ENCODE measurements around the gene SMIM24. TPM values are rescaled to one million over a fixed set of nuclear protein-coding genes. Genes with fewer than 3 reads are reported as not detected.

SMIM24 gene
- total RNA-seq, 2 experiments from 2014 or later = not detected

- Histone ChIP-seq H3K9me3 (ENCODE audit: control insufficient read depth in 1 of 2, insufficient read depth in 1 of 2, low read length in 2 of 2) (no peaks in the 10 kb centered on the region), H3K27ac (ENCODE audit: low read depth in 1 of 2, low read length in 2 of 2) (no peak overlapping the region), H3K4me1 (ENCODE audit: insufficient read depth, low read length) (peaks cover 15% of the 10 kb centered on the region), H3K4me3 (ENCODE audit: low read length) (no peak overlapping the region), H3K36me3 (ENCODE audit: insufficient read depth, low read length) (peaks cover 38% of the 10 kb centered on the region), H3K27me3 (ENCODE audit: control insufficient read depth in 1 of 2, insufficient read depth in 2 of 2, low read length in 2 of 2) (no peaks in the 10 kb centered on the region)
- no peak overlapping the region for H3K27ac Mint-ChIP-seq
- H3K4me3 Mint-ChIP-seq = no peak overlapping the region
- ChIA-PET POLR2A (no interaction called here), CTCF (no interaction called here)
- H3K27me3 Mint-ChIP-seq = no peaks in the 10 kb centered on the region
- H3K9me3 Mint-ChIP-seq = no peaks in the 10 kb centered on the region
- intact Hi-C loops (cut with DNase I, micrococcal nuclease) = no loop called here
- peaks cover 12% of the 10 kb centered on the region for H3K4me1 Mint-ChIP-seq (ENCODE audit: low read depth)
- ATAC-seq (ENCODE audit: poor library complexity) = no peak
- peaks cover 47% of the 10 kb centered on the region for H3K36me3 Mint-ChIP-seq (ENCODE audit: low read depth)
- TF ChIP-seq CTCF (IDR thresholded peaks at IDR 0.05) = no peak
- DNase-seq = no peak
These were observed 12.6 kb upstream of the SMIM24 start for GRCh38 chr19:3492919-3493318.

GRCh38 chr19:3492131-3492839, 12.0 kb upstream of the SMIM24 start:
- H3K4me1 Mint-ChIP-seq (ENCODE audit: low read depth) = peaks cover 9% of the 10 kb centered on the region
- no peaks in the 10 kb centered on the region for H3K9me3 Mint-ChIP-seq
- H3K4me1 ChIP-seq (ENCODE audit: insufficient read depth, low read length) = peaks cover 12% of the 10 kb centered on the region
- no peak overlapping the region for H3K4me3 ChIP-seq (ENCODE audit: low read length)
- H3K27me3 ChIP-seq (ENCODE audit: control insufficient read depth in 1 of 2, insufficient read depth in 2 of 2, low read length in 2 of 2) = no peaks in the 10 kb centered on the region
- H3K27me3 Mint-ChIP-seq = no peaks in the 10 kb centered on the region
- ChIA-PET CTCF (no interaction called here), POLR2A (no interaction called here)
- no peak for TF ChIP-seq CTCF (IDR thresholded peaks at IDR 0.05)
- H3K4me3 Mint-ChIP-seq = no peak overlapping the region
- H3K9me3 ChIP-seq (ENCODE audit: control insufficient read depth in 1 of 2, insufficient read depth in 1 of 2, low read length in 2 of 2) = no peaks in the 10 kb centered on the region
- no peak overlapping the region for H3K27ac Mint-ChIP-seq
- intact Hi-C loops (cut with DNase I, micrococcal nuclease) = no loop called here
- ATAC-seq (ENCODE audit: poor library complexity) (no peak), DNase-seq (no peak)
- H3K36me3 Mint-ChIP-seq (ENCODE audit: low read depth) = peaks cover 44% of the 10 kb centered on the region
- H3K27ac ChIP-seq (ENCODE audit: low read depth in 1 of 2, low read length in 2 of 2) = no peak overlapping the region
- H3K36me3 ChIP-seq (ENCODE audit: insufficient read depth, low read length) = peaks cover 37% of the 10 kb centered on the region

GRCh38 chr19:3491396-3492119, 11.2 kb upstream of the SMIM24 start:
- Mint-ChIP-seq H3K27ac (no peak overlapping the region), H3K36me3 (ENCODE audit: low read depth) (peaks cover 38% of the 10 kb centered on the region), H3K27me3 (no peaks in the 10 kb centered on the region), H3K4me3 (no peak overlapping the region), H3K9me3 (no peaks in the 10 kb centered on the region), H3K4me1 (ENCODE audit: low read depth) (peaks cover 5% of the 10 kb centered on the region)
- Histone ChIP-seq H3K27ac (ENCODE audit: low read depth in 1 of 2, low read length in 2 of 2) (no peak overlapping the region), H3K4me3 (ENCODE audit: low read length) (no peak overlapping the region), H3K27me3 (ENCODE audit: control insufficient read depth in 1 of 2, insufficient read depth in 2 of 2, low read length in 2 of 2) (no peaks in the 10 kb centered on the region), H3K9me3 (ENCODE audit: control insufficient read depth in 1 of 2, insufficient read depth in 1 of 2, low read length in 2 of 2) (no peaks in the 10 kb centered on the region), H3K36me3 (ENCODE audit: insufficient read depth, low read length) (peaks cover 34% of the 10 kb centered on the region), H3K4me1 (ENCODE audit: insufficient read depth, low read length) (peaks cover 12% of the 10 kb centered on the region)
- ChIA-PET POLR2A (no interaction called here), CTCF (no interaction called here)
- no peak for ATAC-seq (ENCODE audit: poor library complexity)
- intact Hi-C loops (cut with DNase I, micrococcal nuclease) = no loop called here
- no peak for DNase-seq
- no peak for TF ChIP-seq CTCF (IDR thresholded peaks at IDR 0.05)
